Activated naive CD4-positive, alpha-beta T cell treated with anti-CD3 and anti-CD28 coated beads, Interleukin-2, amount 10 ng/mL, durations not matched to agents 7 days and 5 days (primary cell): ENCODE measurements around the gene TGFBR3.

ENCODE experiments used
- CTCF ChIA-PET: fragments of 350-600 bp; sonication (Branson Sonifier 250); formaldehyde crosslinking; loops from one replicate; lab custom pipeline; 2021; ENCODE audit warnings: antibody characterized with exemption; lab: Charles Lee
- DNase-seq: peaks from one replicate; pipeline ENCODE4 v3.0.0-alpha.2; 2020
- H3K27ac Mint-ChIP-seq: one replicate; pipeline ENCODE4 v1.8.0; 2021; ENCODE audit warnings: mild to moderate bottlenecking, moderate library complexity, mixed read lengths
- H3K27me3 Mint-ChIP-seq: one replicate; pipeline ENCODE4 v1.8.0; 2021; ENCODE audit warnings: mild to moderate bottlenecking, mixed read lengths
- H3K36me3 Mint-ChIP-seq: one replicate; pipeline ENCODE4 v1.8.0; 2021; ENCODE audit warnings: mixed read lengths
- H3K4me1 Mint-ChIP-seq: one replicate; pipeline ENCODE4 v1.8.0; 2021; ENCODE audit warnings: mixed read lengths
- H3K4me3 Mint-ChIP-seq: one replicate; pipeline ENCODE4 v1.8.0; 2021; ENCODE audit warnings: mild to moderate bottlenecking, moderate library complexity, mixed read lengths
- H3K9me3 Mint-ChIP-seq: one replicate; pipeline ENCODE4 v1.8.0; 2021; ENCODE audit warnings: mixed read lengths

The TGFBR3 gene

GRCh38 chr1:91761295-91761721 lies 124.6 kb downstream of the TGFBR3 start:
- Mint-ChIP-seq H3K27ac (no peak overlapping the region), H3K4me1 (no peaks in the 10 kb centered on the region)

GRCh38 chr1:91760512-91760911 lies 125.4 kb downstream of the TGFBR3 start:
- H3K4me3 Mint-ChIP-seq = no peak overlapping the region
- CTCF ChIA-PET = no interaction called here
- peaks cover 18% of the 10 kb centered on the region for H3K36me3 Mint-ChIP-seq
- H3K27me3 Mint-ChIP-seq = no peaks in the 10 kb centered on the region
- DNase-seq = no peak
- H3K4me1 Mint-ChIP-seq = no peaks in the 10 kb centered on the region
- H3K9me3 Mint-ChIP-seq = no peaks in the 10 kb centered on the region
- no peak overlapping the region for H3K27ac Mint-ChIP-seq

More at GRCh38 chr1:91761295-91761721, 124.6 kb downstream of the TGFBR3 start:
- no peaks in the 10 kb centered on the region for H3K9me3 Mint-ChIP-seq
- CTCF ChIA-PET = no interaction called here
- H3K27me3 Mint-ChIP-seq = no peaks in the 10 kb centered on the region
- DNase-seq = no peak
- no peak overlapping the region for H3K4me3 Mint-ChIP-seq
- H3K36me3 Mint-ChIP-seq = peaks cover 20% of the 10 kb centered on the region

GRCh38 chr1:91759076-91759475 lies 126.9 kb downstream of the TGFBR3 start:
- CTCF ChIA-PET = no interaction called here
- Mint-ChIP-seq H3K4me3 (no peak overlapping the region), H3K9me3 (no peaks in the 10 kb centered on the region), H3K27ac (no peak overlapping the region), H3K4me1 (peaks cover 7% of the 10 kb centered on the region), H3K27me3 (no peaks in the 10 kb centered on the region), H3K36me3 (peaks cover 16% of the 10 kb centered on the region)
- no peak for DNase-seq

GRCh38 chr1:91757763-91758460 lies 128.0 kb downstream of the TGFBR3 start:
- Mint-ChIP-seq H3K9me3 (no peaks in the 10 kb centered on the region), H3K27ac (no peak overlapping the region), H3K4me3 (no peak overlapping the region), H3K36me3 (peaks cover 19% of the 10 kb centered on the region), H3K4me1 (peaks cover 15% of the 10 kb centered on the region), H3K27me3 (no peaks in the 10 kb centered on the region)
- no peak for DNase-seq
- CTCF ChIA-PET = no interaction called here

- H3K27me3 Mint-ChIP-seq = no peaks in the 10 kb centered on the region
- no peak overlapping the region for H3K27ac Mint-ChIP-seq
- H3K4me3 Mint-ChIP-seq = no peak overlapping the region
- H3K9me3 Mint-ChIP-seq = no peaks in the 10 kb centered on the region
- H3K36me3 Mint-ChIP-seq = peaks cover 18% of the 10 kb centered on the region
- H3K4me1 Mint-ChIP-seq = peaks cover 25% of the 10 kb centered on the region
- CTCF ChIA-PET = no interaction called here
- no peak for DNase-seq
Observed at GRCh38 chr1:91755702-91756287, 130.2 kb downstream of the TGFBR3 start.

GRCh38 chr1:91754816-91755580 lies 131.0 kb downstream of the TGFBR3 start:
- H3K4me3 Mint-ChIP-seq = no peak overlapping the region
- CTCF ChIA-PET = no interaction called here

GRCh38 chr1:91754348-91754747 lies 131.6 kb downstream of the TGFBR3 start:
- H3K27me3 Mint-ChIP-seq = no peaks in the 10 kb centered on the region
- peaks cover 18% of the 10 kb centered on the region for H3K36me3 Mint-ChIP-seq
- no peaks in the 10 kb centered on the region for H3K9me3 Mint-ChIP-seq
- H3K4me3 Mint-ChIP-seq = no peak overlapping the region
- CTCF ChIA-PET = no interaction called here
- peak overlapping the region; percentile 12 for H3K27ac Mint-ChIP-seq
- no peak for DNase-seq
- H3K4me1 Mint-ChIP-seq = peaks cover 25% of the 10 kb centered on the region

More at GRCh38 chr1:91754816-91755580, 131.0 kb downstream of the TGFBR3 start:
- peaks cover 25% of the 10 kb centered on the region for H3K4me1 Mint-ChIP-seq
- H3K9me3 Mint-ChIP-seq = no peaks in the 10 kb centered on the region
- no peaks in the 10 kb centered on the region for H3K27me3 Mint-ChIP-seq
- H3K36me3 Mint-ChIP-seq = peaks cover 18% of the 10 kb centered on the region
- H3K27ac Mint-ChIP-seq = no peak overlapping the region
- no peak for DNase-seq

GRCh38 chr1:91753878-91754277 lies 132.1 kb downstream of the TGFBR3 start:
- no peak overlapping the region for H3K27ac Mint-ChIP-seq
- peaks cover 18% of the 10 kb centered on the region for H3K36me3 Mint-ChIP-seq
- H3K27me3 Mint-ChIP-seq = no peaks in the 10 kb centered on the region
- H3K4me3 Mint-ChIP-seq = no peak overlapping the region
- peaks cover 25% of the 10 kb centered on the region for H3K4me1 Mint-ChIP-seq
- DNase-seq = no peak
- no peaks in the 10 kb centered on the region for H3K9me3 Mint-ChIP-seq
- CTCF ChIA-PET = no interaction called here

GRCh38 chr1:91752324-91752723 lies 133.6 kb downstream of the TGFBR3 start:
- CTCF ChIA-PET = no interaction called here
- Mint-ChIP-seq H3K36me3 (peaks cover 14% of the 10 kb centered on the region), H3K27ac (no peak overlapping the region), H3K4me3 (no peak overlapping the region), H3K27me3 (no peaks in the 10 kb centered on the region), H3K4me1 (peaks cover 25% of the 10 kb centered on the region), H3K9me3 (peaks cover 2% of the 10 kb centered on the region)
- no peak for DNase-seq

- H3K9me3 Mint-ChIP-seq = peaks cover 12% of the 10 kb centered on the region
- H3K4me1 Mint-ChIP-seq = peaks cover 25% of the 10 kb centered on the region
Observed at GRCh38 chr1:91751275-91751674, 134.7 kb downstream of the TGFBR3 start.

GRCh38 chr1:91750398-91750996 lies 135.5 kb downstream of the TGFBR3 start:
- CTCF ChIA-PET = no interaction called here
- H3K27ac Mint-ChIP-seq = no peak overlapping the region
- DNase-seq = no peak
- no peaks in the 10 kb centered on the region for H3K27me3 Mint-ChIP-seq
- peaks cover 16% of the 10 kb centered on the region for H3K9me3 Mint-ChIP-seq
- peaks cover 29% of the 10 kb centered on the region for H3K36me3 Mint-ChIP-seq
- H3K4me3 Mint-ChIP-seq = no peak overlapping the region
- H3K4me1 Mint-ChIP-seq = peaks cover 25% of the 10 kb centered on the region

More at GRCh38 chr1:91751275-91751674, 134.7 kb downstream of the TGFBR3 start:
- no peak overlapping the region for H3K27ac Mint-ChIP-seq
- CTCF ChIA-PET = no interaction called here
- H3K36me3 Mint-ChIP-seq = peaks cover 23% of the 10 kb centered on the region
- no peaks in the 10 kb centered on the region for H3K27me3 Mint-ChIP-seq
- no peak overlapping the region for H3K4me3 Mint-ChIP-seq
- DNase-seq = no peak

GRCh38 chr1:91749788-91750231 lies 136.1 kb downstream of the TGFBR3 start:
- H3K4me1 Mint-ChIP-seq = peaks cover 25% of the 10 kb centered on the region
- H3K27ac Mint-ChIP-seq = no peak overlapping the region
- peaks cover 20% of the 10 kb centered on the region for H3K9me3 Mint-ChIP-seq
- peaks cover 31% of the 10 kb centered on the region for H3K36me3 Mint-ChIP-seq
- CTCF ChIA-PET = no interaction called here
- no peak overlapping the region for H3K4me3 Mint-ChIP-seq
- DNase-seq = no peak
- H3K27me3 Mint-ChIP-seq = no peaks in the 10 kb centered on the region

GRCh38 chr1:91747666-91748065 lies 138.3 kb downstream of the TGFBR3 start:
- Mint-ChIP-seq H3K36me3 (peaks cover 30% of the 10 kb centered on the region), H3K27me3 (no peaks in the 10 kb centered on the region), H3K4me3 (no peak overlapping the region), H3K4me1 (peaks cover 9% of the 10 kb centered on the region), H3K27ac (no peak overlapping the region), H3K9me3 (peaks cover 20% of the 10 kb centered on the region)
- no peak for DNase-seq
- CTCF ChIA-PET = interaction anchor here (1.4 kb wide), 1 partner anchor 10 kb away, joined by 4 read pairs; no protein-coding TSS in a partner anchor

GRCh38 chr1:91746728-91747338 lies 139.1 kb downstream of the TGFBR3 start:
- H3K36me3 Mint-ChIP-seq = peaks cover 37% of the 10 kb centered on the region
- H3K4me1 Mint-ChIP-seq = peaks cover 2% of the 10 kb centered on the region
- no peak overlapping the region for H3K4me3 Mint-ChIP-seq
- H3K27me3 Mint-ChIP-seq = no peaks in the 10 kb centered on the region
- H3K27ac Mint-ChIP-seq = no peak overlapping the region
- DNase-seq = no peak
- CTCF ChIA-PET = no interaction called here
- peaks cover 20% of the 10 kb centered on the region for H3K9me3 Mint-ChIP-seq
